Adipocyte (in vitro differentiated cells): ENCODE results near the gene EMP3.

Experiments used
- DNase-seq: peaks from one replicate; pipeline ENCODE4 v3.0.0-alpha.2; 2015; ENCODE audit warnings: low read depth
- H3K27me3 ChIP-seq: replicated peaks from 2 replicates; pipeline ENCODE4 v1.7.0; 2013; ENCODE audit warnings: mild to moderate bottlenecking, low read length, moderate library complexity; ENCODE audit not compliant: control insufficient read depth, insufficient read depth
- H3K36me3 ChIP-seq: 2 replicates; pipeline ENCODE4 v1.7.0; 2013; ENCODE audit warnings: low read length, mild to moderate bottlenecking, moderate library complexity; ENCODE audit not compliant: control insufficient read depth, insufficient read depth, severe bottlenecking
- H3K4me1 ChIP-seq: 2 replicates; pipeline ENCODE4 v1.7.0; 2013; ENCODE audit warnings: mild to moderate bottlenecking, low read length, moderate library complexity; ENCODE audit not compliant: control insufficient read depth, insufficient read depth
- H3K4me3 ChIP-seq: 2 replicates; pipeline ENCODE4 v1.7.0; 2013; ENCODE audit warnings: mild to moderate bottlenecking, low read length, moderate library complexity
- H3K9ac ChIP-seq: 2 replicates; pipeline ENCODE4 v1.7.0; 2013; ENCODE audit warnings: mild to moderate bottlenecking, low read length, moderate library complexity
- H3K9me3 ChIP-seq: 2 replicates; pipeline ENCODE4 v1.7.0; 2013; ENCODE audit warnings: mild to moderate bottlenecking, low read length, moderate library complexity; ENCODE audit not compliant: control insufficient read depth

Gene EMP3

DNA sequence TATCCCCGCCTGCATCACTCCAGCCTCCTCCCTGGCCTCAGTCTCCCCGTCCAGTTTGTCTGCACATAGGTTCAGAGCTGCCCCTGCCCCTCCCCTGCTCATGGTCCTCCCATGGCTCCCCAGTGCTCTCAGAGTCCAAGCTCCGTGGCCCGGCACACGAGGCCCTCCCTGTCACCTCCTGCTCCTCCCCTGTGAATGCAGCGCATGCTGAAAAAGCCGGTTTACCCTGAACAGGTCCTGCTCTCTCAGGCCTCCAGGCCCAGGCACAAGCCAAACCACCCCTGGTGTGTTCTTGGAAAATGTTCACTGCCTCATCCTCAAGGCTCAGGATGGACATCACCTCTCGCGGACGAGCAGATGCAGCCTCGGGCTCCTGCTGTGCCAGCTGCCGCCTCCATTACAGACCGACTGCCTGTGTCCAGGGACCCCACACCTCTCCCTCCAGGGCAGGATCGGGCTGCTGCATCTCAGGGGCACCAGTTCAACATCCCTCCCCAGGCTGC is 13.0 kb downstream of the EMP3 start:
- peaks cover 2% of the 10 kb centered on the region for H3K36me3 ChIP-seq
- no peaks in the 10 kb centered on the region for H3K27me3 ChIP-seq
- H3K9ac ChIP-seq = no peak overlapping the region
- no peak for DNase-seq
- H3K4me3 ChIP-seq = no peak overlapping the region
- peaks cover 4% of the 10 kb centered on the region for H3K4me1 ChIP-seq
- H3K9me3 ChIP-seq = no peaks in the 10 kb centered on the region

- H3K4me3 ChIP-seq = no peak overlapping the region
- DNase-seq = no peak
- H3K9ac ChIP-seq = no peak overlapping the region
Measured at GRCh38 chr19:48338802-48339503, 13.6 kb downstream of the EMP3 start.

GRCh38 chr19:48340995-48341394 is 15.6 kb downstream of the EMP3 start:
- Histone ChIP-seq H3K9me3 (no peaks in the 10 kb centered on the region), H3K36me3 (peaks cover 2% of the 10 kb centered on the region), H3K4me1 (no peaks in the 10 kb centered on the region), H3K4me3 (no peak overlapping the region), H3K27me3 (no peaks in the 10 kb centered on the region), H3K9ac (no peak overlapping the region)
- no peak for DNase-seq

More at GRCh38 chr19:48338802-48339503, 13.6 kb downstream of the EMP3 start:
- no peaks in the 10 kb centered on the region for H3K4me1 ChIP-seq
- H3K9me3 ChIP-seq = no peaks in the 10 kb centered on the region
- peaks cover 2% of the 10 kb centered on the region for H3K36me3 ChIP-seq
- H3K27me3 ChIP-seq = no peaks in the 10 kb centered on the region

GRCh38 chr19:48341515-48342413 is 16.4 kb downstream of the EMP3 start:
- Histone ChIP-seq H3K9ac (no peak overlapping the region), H3K36me3 (peaks cover 2% of the 10 kb centered on the region)

DNA sequence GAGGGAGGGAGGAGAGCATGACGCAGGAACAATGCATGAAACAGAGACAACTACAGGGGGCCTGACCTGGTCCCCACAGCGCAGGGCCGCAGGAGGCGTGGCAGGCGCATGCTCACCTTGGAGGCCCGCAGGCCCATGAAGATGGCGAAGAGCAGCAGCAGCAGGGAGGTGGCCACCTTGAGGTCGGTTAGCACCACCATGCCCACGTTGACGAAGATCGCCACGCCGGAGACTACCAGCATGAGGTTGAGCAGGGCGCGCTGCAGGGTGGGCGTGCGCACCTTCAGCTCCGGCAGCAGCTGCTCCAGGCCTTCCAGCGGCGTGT is 17.0 kb downstream of the EMP3 start:
- DNase-seq = no peak
- H3K9ac ChIP-seq = no peak overlapping the region
- H3K27me3 ChIP-seq = no peaks in the 10 kb centered on the region
- H3K4me1 ChIP-seq = no peaks in the 10 kb centered on the region
- H3K36me3 ChIP-seq = peaks cover 2% of the 10 kb centered on the region
- no peak overlapping the region for H3K4me3 ChIP-seq
- no peaks in the 10 kb centered on the region for H3K9me3 ChIP-seq

More at GRCh38 chr19:48341515-48342413, 16.4 kb downstream of the EMP3 start:
- no peak overlapping the region for H3K4me3 ChIP-seq
- no peaks in the 10 kb centered on the region for H3K9me3 ChIP-seq
- no peaks in the 10 kb centered on the region for H3K4me1 ChIP-seq
- H3K27me3 ChIP-seq = no peaks in the 10 kb centered on the region
- DNase-seq = no peak

DNA sequence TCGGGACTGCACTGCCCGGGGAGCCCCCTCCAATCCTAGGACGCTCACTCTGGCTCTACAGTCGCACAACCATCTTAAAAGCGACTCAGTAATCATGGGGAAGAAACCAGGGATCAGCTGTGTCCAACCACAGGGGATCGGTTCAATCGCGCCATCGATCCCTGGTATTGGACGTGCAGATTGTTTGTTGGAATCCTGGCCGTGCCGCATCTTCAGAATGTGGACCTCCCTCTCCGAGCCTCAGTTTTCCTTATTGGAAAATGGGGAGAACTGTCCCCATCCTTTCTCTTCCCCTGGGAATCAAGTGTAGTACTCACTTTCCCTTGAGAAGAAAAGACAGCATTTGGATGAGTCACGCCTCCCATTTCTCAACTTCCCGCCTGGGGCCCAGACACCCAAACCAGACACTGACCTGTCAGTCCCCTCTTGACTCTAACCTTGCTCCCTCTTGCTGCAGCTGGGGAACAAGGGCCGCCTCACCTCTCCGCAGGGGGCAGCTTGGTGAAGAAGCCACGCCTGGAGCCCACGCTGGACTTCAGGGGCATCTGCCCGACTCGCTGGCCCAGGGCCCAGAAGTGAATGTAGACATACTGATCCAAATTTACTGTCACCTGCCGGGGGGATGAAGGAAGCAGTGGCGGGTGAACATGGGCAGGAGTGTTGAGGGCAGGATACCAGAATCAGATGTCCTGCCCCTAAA is 17.6 kb downstream of the EMP3 start:
- H3K9ac ChIP-seq = no peak overlapping the region
- H3K36me3 ChIP-seq = peaks cover 2% of the 10 kb centered on the region
- H3K27me3 ChIP-seq = no peaks in the 10 kb centered on the region
- no peaks in the 10 kb centered on the region for H3K9me3 ChIP-seq
- DNase-seq = no peak
- no peaks in the 10 kb centered on the region for H3K4me1 ChIP-seq
- no peak overlapping the region for H3K4me3 ChIP-seq

DNA sequence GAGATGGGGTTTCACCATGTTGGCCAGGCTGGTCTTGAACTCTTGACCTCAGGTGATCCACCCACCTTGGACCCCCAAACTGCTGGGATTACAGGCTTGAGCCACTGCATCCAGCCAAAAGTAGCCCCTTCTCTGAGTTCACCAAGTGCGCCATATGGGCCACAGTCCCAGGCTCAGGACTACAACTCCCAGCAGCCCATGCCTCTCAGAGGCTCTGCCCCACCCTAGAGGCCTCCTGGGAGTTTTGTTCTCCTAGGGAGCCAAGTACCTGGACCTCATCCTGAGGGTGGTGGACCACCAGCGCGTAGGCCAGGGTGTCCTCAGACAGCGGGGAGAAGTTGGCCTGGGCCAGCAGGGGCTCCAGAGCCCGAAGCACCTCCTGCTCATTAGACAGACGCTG is 19.5 kb downstream of the EMP3 start:
- DNase-seq = no peak
- Histone ChIP-seq H3K36me3 (peaks cover 2% of the 10 kb centered on the region), H3K4me1 (no peaks in the 10 kb centered on the region), H3K4me3 (no peak overlapping the region), H3K9ac (no peak overlapping the region), H3K9me3 (no peaks in the 10 kb centered on the region), H3K27me3 (no peaks in the 10 kb centered on the region)

- DNase-seq = no peak
- H3K27me3 ChIP-seq = no peaks in the 10 kb centered on the region
Measured at GRCh38 chr19:48346191-48346590, 20.8 kb downstream of the EMP3 start.

GRCh38 chr19:48348045-48348444 is 22.7 kb downstream of the EMP3 start:
- H3K4me3 ChIP-seq = no peak overlapping the region
- DNase-seq = no peak
- H3K9ac ChIP-seq = no peak overlapping the region
- H3K27me3 ChIP-seq = no peaks in the 10 kb centered on the region
- H3K36me3 ChIP-seq = no peaks in the 10 kb centered on the region
- no peaks in the 10 kb centered on the region for H3K9me3 ChIP-seq
- no peaks in the 10 kb centered on the region for H3K4me1 ChIP-seq

More at GRCh38 chr19:48346191-48346590, 20.8 kb downstream of the EMP3 start:
- no peaks in the 10 kb centered on the region for H3K9me3 ChIP-seq
- H3K9ac ChIP-seq = no peak overlapping the region
- H3K36me3 ChIP-seq = peaks cover 2% of the 10 kb centered on the region
- H3K4me1 ChIP-seq = no peaks in the 10 kb centered on the region
- no peak overlapping the region for H3K4me3 ChIP-seq

- H3K27me3 ChIP-seq = no peaks in the 10 kb centered on the region
- no peak overlapping the region for H3K4me3 ChIP-seq
- no peaks in the 10 kb centered on the region for H3K4me1 ChIP-seq
- DNase-seq = no peak
- H3K9me3 ChIP-seq = no peaks in the 10 kb centered on the region
- no peak overlapping the region for H3K9ac ChIP-seq
- H3K36me3 ChIP-seq = no peaks in the 10 kb centered on the region
Measured at GRCh38 chr19:48348737-48349136, 23.4 kb downstream of the EMP3 start.

GRCh38 chr19:48350856-48351255 is 25.5 kb downstream of the EMP3 start:
- H3K4me1 ChIP-seq = no peaks in the 10 kb centered on the region
- H3K9ac ChIP-seq = no peak overlapping the region

More at GRCh38 chr19:48350856-48351255, 25.5 kb downstream of the EMP3 start:
- Histone ChIP-seq H3K36me3 (no peaks in the 10 kb centered on the region), H3K9me3 (no peaks in the 10 kb centered on the region), H3K4me3 (no peak overlapping the region), H3K27me3 (no peaks in the 10 kb centered on the region)
- no peak for DNase-seq
